ENCODE measurements around the gene IGFBP7.

The IGFBP7 gene

DNA sequence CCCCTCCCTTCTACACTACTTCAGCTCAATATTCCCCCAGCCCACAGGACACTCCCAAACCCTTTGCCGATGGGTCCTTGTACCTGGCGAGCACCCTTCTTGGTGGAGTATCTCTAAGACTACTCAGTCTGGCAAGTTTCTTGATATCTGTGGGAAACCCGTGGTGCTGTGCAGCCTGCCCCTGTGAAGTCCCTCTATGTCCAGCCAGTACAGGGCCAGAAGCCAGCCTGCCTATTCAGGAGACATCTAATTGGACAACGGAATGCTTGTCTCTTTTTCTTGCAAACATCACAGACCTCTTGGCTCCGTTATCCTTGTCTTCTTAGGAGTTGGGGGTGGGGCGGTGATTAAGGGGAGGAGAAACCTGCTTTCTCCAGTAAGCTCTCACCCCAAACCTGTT lies 3.7 kb upstream of the IGFBP7 start:
- CTCF ChIA-PET: no interaction called here
- TF ChIP-seq, protein P1, sequence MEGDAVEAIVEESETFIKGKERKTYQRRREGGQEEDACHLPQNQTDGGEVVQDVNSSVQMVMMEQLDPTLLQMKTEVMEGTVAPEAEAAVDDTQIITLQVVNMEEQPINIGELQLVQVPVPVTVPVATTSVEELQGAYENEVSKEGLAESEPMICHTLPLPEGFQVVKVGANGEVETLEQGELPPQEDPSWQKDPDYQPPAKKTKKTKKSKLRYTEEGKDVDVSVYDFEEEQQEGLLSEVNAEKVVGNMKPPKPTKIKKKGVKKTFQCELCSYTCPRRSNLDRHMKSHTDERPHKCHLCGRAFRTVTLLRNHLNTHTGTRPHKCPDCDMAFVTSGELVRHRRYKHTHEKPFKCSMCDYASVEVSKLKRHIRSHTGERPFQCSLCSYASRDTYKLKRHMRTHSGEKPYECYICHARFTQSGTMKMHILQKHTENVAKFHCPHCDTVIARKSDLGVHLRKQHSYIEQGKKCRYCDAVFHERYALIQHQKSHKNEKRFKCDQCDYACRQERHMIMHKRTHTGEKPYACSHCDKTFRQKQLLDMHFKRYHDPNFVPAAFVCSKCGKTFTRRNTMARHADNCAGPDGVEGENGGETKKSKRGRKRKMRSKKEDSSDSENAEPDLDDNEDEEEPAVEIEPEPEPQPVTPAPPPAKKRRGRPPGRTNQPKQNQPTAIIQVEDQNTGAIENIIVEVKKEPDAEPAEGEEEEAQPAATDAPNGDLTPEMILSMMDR (IDR thresholded peaks at IDR 0.05; ENCODE audit: control extremely low read depth, extremely low read depth, low read depth, missing control alignments): no peak
- POLR2A ChIA-PET: no interaction called here
- DNase-seq (ENCODE audit: extremely low spot score): no peak

- ChIA-PET CTCF (interaction anchor here (1.2 kb wide), 1 partner anchor 53 kb away, joined by 5 read pairs; no protein-coding TSS in a partner anchor), POLR2A (no interaction called here)
- DNase-seq (ENCODE audit: extremely low spot score): peak; percentile 23
- TF ChIP-seq, protein P1 (IDR thresholded peaks at IDR 0.05; ENCODE audit: control extremely low read depth, extremely low read depth, low read depth, missing control alignments): no peak
These were observed 691 bp upstream of the IGFBP7 start for GRCh38 chr4:57110640-57111511.

GRCh38 chr4:57109411-57109846 lies 756 bp downstream of the IGFBP7 start:
- DNase-seq (ENCODE audit: extremely low spot score): no peak
- TF ChIP-seq, protein P1 (IDR thresholded peaks at IDR 0.05; ENCODE audit: control extremely low read depth, extremely low read depth, low read depth, missing control alignments): no peak
- ChIA-PET POLR2A (no interaction called here), CTCF (interaction anchor here (1.6 kb wide), 1 partner anchor 16 kb away, joined by 3 read pairs; no protein-coding TSS in a partner anchor)

DNA sequence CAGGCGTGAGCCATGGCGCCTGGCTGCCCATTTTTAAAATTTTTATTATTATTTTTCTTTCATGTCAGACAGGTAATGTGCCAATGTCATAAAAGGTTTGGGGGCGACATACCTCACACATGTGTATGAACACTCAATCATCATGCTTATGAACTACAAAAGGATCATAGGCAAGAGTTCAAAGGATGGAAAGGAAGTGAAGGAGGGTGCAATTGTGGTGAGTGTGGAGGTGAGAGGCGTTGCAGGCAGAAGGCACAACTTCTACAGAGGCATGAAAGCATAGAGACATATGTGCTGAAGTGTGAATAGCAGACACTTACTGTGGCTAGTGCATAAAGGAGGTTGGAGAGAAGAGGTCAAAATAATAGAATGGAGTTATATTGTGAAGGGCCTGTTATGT lies 4.0 kb downstream of the IGFBP7 start:
- no peak for DNase-seq (ENCODE audit: extremely low spot score)
- TF ChIP-seq, protein P1 (IDR thresholded peaks at IDR 0.05; ENCODE audit: control extremely low read depth, extremely low read depth, low read depth, missing control alignments): no peak
- CTCF ChIA-PET: no interaction called here
- POLR2A ChIA-PET: no interaction called here

- POLR2A ChIA-PET: no interaction called here
- TF ChIP-seq, protein P1 (IDR thresholded peaks at IDR 0.05; ENCODE audit: control extremely low read depth, extremely low read depth, low read depth, missing control alignments): no peak
- no peak for DNase-seq (ENCODE audit: extremely low spot score)
- CTCF ChIA-PET: no interaction called here
These were observed 5.3 kb downstream of the IGFBP7 start for GRCh38 chr4:57104706-57105560.

DNA sequence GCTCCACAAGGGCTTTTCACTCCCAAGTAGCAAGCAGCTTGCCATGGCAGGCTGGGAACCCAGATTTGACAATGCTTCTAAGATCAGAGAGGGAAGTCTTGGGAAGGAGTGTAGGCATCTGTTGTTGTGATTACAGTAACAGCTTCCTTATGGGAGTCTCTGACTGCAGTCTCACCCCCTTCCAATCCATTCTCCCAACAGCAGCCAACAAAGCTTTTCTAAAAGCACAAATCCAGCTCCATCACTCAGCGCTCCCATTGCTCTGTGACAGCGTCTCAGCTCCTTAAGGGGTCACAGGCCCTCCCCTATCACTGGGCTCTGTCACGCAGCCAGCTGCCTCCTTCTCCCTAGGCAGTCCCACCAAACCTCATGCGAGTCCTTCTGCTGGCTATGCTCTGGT lies 7.1 kb downstream of the IGFBP7 start:
- ChIA-PET POLR2A (no interaction called here), CTCF (interaction anchor here (1.3 to 1.5 kb wide), 2 partner anchors 14 to 61 kb away, joined by 3 to 4 read pairs; no protein-coding TSS in a partner anchor)
- DNase-seq (ENCODE audit: extremely low spot score): no peak
- TF ChIP-seq, protein P1 (IDR thresholded peaks at IDR 0.05; ENCODE audit: control extremely low read depth, extremely low read depth, low read depth, missing control alignments): no peak
